ENCODE measurements around the gene KCNQ4.

Gene KCNQ4

DNA sequence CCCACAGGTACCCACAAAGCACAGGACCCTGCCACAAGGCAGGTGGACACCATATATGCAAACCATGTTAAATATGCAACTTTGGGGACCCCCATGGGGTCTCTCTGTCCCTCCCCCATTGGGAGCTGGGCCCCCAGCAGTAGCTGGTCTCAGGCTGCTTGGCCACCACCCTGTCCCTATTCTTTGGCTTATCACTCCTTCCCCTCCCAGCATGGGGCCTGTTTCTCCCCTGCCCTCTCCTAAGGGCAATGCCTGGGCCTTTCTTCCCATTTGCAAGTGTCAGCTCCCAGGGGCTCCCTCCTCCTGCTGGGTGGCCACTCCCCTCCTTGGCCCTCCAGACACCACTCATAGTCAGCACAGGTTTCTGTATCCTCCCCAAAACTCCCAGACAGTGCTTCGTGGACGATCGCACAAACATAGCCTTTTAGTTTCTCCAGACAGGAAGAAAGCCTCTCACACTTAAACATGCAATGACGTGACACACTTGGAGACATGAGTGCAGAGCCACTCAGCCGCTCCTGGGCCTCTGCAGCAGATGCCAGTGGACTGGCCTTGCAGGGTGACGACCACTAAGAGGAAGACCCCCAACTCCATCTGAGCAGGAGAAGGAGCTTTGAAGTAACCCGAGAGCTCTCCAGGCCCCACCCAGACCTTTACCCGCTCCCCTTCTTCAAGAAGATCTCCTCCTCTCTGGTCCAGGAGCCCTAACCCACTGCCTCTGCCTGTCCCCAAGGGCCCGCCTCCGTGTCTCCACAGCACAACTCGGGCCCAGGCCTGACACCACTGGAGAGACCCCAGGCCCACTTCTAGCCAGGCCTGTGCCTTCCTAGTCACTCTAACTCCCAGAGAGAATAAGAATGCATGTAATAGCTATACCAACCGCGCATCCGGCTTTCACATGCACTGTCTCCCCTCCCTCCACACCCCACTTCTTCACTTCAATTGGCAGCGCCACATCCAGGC, 55.7 kb downstream of the KCNQ4 start:
- in situ Hi-C loops (cut with MboI; ENCODE audit: low sequenced_read_pairs) = no loop called here

DNA sequence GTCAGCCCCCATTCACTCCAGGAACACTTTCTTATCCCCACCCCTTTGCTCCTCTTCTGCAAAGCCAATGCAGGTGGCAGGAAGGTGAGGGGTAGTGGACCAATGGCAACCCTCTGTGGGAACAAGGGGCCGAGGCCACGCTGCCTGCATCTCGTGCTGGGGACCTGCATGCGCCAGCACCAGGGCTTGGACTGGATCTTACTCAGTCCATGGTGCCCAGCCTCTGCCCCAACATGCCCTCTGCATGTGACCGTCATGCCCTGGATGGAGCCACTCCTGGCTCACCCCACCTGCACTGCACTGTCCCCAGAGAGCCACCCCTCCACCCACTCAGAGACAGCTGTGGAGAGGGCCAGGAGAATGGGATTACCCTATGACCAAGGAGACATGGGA, 56.4 kb downstream of the KCNQ4 start:
- in situ Hi-C loops (cut with MboI; ENCODE audit: low sequenced_read_pairs) = no loop called here

DNA sequence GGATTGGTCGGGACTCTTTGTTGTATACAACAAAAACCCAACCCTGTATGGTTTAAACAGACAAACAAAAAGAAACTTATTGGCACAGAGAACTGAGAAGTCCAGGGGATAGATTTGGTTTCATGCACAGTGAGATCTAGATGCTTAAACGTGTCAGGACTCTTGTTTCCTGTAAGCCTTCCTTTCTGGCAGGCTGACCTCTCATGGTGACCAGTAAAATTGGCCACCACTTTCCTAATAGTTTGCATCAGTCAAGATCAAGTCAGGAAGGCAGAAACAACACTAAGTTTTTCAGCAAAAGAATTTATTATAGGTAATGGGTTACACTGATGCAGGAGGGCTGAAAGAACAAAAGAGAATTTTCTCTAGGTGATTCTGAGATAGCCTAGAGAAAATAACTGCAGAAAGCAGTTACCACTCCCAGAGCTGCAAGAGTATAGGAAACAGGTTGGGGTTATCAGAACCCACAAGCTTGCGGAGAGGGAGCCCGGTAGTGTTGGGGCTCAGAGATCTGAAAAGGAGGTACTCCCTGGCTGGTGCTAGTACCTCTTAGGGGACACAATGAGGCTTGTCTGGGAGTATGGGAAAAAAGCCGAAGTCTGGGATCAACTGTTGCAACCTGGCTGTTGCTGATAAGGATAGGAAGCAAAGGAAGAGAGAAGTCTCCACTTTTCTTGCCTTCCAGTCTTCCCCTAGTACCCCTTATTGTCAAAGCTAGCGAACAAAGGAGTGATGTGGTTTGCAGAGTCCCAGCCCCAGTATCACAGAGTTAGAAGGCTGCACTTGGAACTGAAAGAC, 57.1 kb downstream of the KCNQ4 start:
- in situ Hi-C loops (cut with MboI; ENCODE audit: low sequenced_read_pairs) = no loop called here

- in situ Hi-C loops (cut with MboI; ENCODE audit: low sequenced_read_pairs) = no loop called here
Measured at GRCh38 chr1:40841602-40842001, 58.0 kb downstream of the KCNQ4 start.

DNA sequence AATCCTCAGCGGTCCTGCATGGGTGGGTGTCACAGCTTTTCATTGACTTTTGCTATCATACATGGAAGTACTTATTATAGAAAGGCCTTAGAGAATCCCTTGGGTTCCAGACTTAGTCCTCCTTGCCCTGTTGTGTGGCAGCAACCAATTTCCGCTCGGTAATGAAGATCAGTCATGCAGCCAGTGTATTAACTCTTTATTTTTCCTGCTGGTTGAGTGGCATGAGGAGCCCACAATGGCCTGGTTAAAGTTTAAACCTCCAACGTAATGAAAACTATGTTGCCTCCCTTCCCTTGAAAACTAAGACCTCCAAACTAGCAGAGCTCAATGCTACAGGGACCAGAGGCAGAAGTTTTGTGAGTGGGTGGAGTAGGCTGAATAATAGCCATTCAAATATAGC, 58.6 kb downstream of the KCNQ4 start:
- in situ Hi-C loops (cut with MboI; ENCODE audit: low sequenced_read_pairs) = no loop called here

DNA sequence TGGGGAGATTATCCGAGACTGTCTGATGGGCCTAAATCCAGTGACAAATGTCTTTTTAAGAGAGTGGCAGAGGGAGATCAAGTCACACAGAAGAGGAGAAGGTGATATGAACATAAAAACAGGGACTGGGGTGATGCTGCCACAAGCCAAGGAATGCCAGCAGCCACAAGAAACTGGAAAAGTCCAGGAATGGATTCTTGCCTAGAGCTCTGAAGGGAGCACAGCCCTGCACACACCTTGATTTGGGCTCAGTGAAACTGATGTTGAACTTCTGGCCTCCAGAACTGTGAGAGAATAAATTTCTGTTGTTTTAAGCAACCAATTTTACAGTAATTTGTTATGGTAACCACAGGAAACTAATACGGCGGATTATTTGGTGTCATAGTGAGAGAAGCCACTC, 59.1 kb downstream of the KCNQ4 start:
- in situ Hi-C loops (cut with MboI; ENCODE audit: low sequenced_read_pairs) = no loop called here

GRCh38 chr1:40844079-40844478, 60.5 kb downstream of the KCNQ4 start:
- in situ Hi-C loops (cut with MboI; ENCODE audit: low sequenced_read_pairs) = no loop called here

DNA sequence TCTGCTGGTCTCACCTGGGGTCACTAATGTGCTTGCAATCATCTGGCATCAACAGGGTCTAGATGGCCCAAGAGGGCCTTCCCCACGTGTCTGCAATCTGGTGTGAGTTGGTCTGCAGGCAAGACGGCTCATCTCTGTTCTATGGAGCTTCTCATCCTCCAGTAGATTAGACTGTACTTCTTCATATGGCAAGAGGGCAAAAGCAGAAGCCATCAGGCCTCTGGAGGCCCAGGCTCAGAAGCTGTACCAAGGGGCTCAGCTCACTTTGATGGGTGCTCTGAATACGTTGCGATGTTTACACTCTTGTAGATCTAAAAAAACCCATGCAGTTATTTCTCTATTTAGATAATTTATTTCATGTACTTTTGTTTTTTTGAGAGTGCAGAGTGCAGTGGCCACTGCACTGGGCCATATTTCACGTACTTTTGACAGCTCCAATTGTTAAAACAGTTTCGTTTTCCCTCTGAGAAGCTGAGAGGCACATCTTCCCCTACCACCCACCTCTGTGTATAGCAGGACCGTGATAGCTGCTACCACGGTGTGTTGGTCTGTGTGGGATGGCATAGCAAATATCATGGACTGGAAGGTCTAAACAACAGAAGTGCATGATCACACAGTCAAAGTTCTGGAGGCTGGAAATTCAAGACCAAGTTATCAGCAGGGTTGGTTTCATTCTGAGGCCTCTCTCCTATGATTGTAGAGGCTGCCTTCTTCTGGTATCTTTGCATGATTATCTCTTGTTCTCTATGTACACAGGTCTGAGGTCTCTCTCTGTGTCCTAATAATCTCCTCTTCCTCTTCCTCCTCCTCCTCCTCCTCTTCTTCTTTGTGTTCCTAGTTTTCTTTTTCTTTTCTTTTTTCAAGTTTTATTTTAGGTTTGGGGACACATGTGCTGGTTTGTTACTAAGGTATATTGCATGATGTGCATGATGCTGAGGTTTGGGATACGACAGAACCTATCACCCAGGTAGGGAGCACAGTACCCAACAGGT, 61.6 kb downstream of the KCNQ4 start:
- in situ Hi-C loops (cut with MboI; ENCODE audit: low sequenced_read_pairs) = no loop called here

DNA sequence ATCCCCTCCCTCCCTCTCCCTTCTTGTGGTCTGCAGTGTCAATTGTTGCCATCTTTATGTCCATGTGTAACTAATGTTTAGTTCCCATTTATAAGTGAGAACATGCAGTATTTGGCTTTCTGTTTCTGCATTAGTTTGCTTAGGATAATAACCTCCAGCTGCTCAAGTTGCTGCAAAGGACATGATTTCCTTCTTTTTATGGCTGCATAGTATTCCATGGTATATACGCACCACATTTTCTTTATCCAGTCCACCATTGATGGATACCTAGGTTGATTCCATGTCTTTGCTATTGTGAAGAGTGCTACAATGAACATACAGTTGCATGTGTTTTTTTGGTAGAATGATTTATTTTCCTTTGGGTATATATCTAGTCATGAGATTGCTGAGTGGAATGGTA, 62.3 kb downstream of the KCNQ4 start:
- in situ Hi-C loops (cut with MboI; ENCODE audit: low sequenced_read_pairs) = no loop called here

DNA sequence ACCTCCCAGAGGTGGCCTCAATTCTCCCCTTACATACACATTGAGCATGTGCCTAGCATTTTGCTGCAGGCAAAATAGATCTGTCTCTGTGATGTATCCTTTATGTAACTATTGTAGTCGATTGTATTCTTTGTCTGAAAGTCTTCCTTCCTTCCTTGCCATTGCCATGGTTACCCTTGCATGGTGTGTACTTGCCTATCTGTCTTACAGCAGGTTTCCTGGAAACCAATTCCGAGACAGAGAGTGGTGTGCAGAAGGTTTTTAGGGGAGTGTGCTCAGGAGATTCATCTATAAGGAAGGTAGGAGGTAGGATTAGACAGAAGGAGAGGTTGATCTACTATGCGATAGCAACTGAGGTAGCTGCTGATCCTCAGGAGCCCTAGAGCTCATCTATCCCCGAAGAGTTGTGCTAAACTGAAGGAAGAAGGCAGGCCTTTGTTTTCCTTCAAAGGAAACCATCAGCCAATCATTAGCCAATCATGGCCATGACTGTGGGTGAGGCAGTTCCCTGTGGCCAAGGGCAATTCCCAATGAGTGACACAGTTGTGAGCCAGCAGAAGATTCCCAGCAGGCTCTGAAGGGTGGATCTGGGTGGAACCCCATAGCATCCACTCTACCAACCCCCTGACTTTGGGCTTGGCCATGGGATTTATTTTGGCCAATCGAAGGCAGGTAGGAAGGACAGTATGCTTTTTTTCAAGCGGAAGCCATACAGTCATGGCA, 63.6 kb downstream of the KCNQ4 start:
- in situ Hi-C loops (cut with MboI; ENCODE audit: low sequenced_read_pairs) = no loop called here

GRCh38 chr1:40848530-40849189, 65.1 kb downstream of the KCNQ4 start:
- in situ Hi-C loops (cut with MboI; ENCODE audit: low sequenced_read_pairs) = no loop called here

DNA sequence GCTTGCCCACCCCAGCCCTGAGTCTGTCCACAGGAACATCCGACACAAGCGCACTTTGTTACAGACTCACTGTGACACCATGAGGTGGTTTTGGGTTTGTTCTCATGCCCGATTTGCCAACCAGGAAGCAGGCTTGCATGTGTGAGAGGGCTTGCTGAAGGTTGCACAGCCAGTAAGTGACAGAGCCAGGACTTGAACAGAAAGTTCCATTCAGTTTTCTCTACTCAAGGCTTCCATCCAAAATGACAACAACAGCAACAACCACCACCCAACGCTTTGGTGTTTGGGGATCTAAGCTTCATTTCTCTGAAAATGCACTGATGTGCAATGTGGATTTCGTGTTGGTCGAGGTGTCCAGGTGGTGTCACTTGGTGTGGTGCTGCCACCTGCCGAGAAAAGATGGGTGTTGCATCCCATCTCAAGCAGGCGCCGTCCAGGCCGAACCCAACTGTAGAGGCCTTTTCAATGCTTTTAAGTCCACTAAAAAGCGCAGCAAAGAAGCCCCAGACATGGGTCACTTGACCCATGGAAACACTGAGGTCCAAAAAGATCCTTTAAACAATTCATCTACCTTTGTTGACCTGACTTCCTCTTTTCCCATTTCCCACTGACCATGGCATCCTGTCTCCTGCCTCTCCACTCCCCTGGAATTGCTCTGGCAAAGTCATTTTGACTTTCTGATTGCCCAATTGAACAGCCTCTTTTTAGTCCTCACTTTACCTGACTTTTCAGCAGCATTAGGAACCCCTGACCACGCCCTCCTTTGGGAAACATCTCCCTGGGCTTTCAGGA, 66.4 kb downstream of the KCNQ4 start:
- in situ Hi-C loops (cut with MboI; ENCODE audit: low sequenced_read_pairs) = no loop called here

GRCh38 chr1:40851643-40852042, 68.1 kb downstream of the KCNQ4 start:
- in situ Hi-C loops (cut with MboI; ENCODE audit: low sequenced_read_pairs) = no loop called here

DNA sequence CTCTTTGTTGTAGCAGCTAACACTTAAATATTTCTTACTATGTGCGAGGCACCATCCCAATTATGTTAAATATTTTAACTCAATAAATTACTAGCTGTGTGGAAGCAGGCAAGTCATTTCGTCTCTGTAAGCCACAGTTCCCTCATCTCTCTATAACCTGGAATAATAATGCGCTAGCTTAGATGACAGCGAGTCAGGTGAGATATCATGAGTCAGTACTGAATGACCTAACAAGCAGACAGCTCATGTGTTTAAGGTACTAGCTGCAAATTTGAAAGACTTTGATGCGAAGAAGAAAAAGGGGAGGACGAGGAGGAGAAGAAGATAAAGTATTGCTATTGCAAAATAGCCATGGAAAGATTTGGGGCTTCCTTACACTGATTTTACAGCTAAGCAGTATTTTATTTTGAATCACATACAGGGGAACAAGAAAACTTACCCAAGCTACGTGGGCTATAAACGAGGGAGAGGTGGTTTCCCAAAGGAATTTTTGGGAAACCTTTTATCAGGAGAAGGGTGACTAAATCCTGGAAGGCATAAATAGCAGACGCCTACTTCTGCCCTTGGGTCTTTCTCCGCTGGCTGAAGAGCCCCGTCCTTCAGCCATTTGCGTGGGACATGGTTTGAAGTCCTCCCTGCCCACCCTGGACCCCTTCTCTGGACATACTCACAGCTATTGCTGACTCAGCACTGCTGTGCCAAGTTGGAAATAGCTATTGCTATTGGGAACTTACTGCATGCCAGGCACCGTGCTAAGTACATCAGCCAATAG, 69.7 kb downstream of the KCNQ4 start:
- in situ Hi-C loops (cut with MboI; ENCODE audit: low sequenced_read_pairs) = no loop called here

DNA sequence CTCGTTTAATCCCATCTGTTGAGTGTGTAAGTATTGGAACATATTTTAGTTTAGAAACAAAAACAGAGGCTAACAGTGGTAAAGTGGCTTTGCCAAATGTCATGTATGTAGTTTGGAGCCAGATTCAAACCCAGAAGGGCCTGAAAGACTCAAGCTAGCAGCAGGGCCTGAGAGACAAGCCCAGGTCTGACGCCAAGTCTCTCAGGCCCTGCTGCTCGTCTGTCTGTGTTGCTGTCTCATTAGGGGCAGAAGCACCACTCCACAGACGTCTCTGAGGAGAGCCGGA, 70.2 kb downstream of the KCNQ4 start:
- in situ Hi-C loops (cut with MboI; ENCODE audit: low sequenced_read_pairs) = no loop called here

- in situ Hi-C loops (cut with MboI; ENCODE audit: low sequenced_read_pairs) = no loop called here
Measured at GRCh38 chr1:40855513-40855912, 71.9 kb downstream of the KCNQ4 start.

DNA sequence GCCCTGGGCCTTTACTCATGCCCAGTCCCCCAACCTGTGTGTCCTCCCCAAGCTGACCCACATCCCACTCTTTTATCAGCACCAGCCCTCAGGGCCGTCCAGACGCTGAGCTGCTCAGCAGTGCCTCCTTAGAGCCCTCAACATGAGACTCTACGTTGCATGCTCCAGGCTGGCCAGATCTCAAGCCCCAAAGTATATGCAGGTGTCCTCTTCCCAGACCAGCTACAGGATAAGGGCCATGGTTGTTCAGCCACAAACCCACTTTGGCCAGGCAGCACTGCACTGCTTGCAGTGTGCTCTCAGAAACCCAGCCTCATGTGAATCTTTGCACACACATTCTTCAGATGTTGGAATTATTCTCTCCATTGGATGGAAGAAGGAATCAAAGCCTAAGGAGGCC, 72.5 kb downstream of the KCNQ4 start:
- in situ Hi-C loops (cut with MboI; ENCODE audit: low sequenced_read_pairs) = no loop called here

DNA sequence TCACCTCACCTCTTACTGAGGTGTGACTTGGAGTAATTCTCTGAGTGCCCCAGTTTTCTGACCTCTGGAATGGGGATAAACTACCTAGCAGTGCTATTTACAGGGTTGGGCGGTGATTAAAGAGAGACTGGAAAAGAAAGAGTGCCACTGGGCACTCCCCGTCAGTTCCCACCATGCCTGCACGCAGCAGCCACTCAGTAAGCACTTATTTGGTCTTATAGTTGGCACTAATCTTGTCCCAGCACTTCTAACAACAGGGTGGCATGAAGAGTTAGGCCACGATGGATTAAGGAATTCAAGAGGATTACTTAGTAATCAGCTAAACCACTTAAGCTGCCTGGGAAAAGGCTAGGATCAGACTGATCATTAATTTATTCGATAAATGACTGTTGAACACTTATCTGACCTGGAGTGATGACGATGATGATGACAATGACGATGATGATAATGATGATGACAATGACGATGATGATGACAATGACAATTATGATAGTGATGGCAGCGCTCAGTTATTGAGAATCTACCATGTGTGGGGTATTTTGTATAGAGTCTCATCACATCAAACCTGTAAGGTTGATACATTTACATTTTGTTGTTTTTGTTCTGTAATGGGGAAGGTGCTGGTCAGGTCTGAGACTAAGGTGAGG, 73.2 kb downstream of the KCNQ4 start:
- in situ Hi-C loops (cut with MboI; ENCODE audit: low sequenced_read_pairs) = no loop called here

All from hTERT RPE-1 (cell line).